HepG2 (cell line): Measurements from ENCODE around the gene FTSJ1. TPM values are rescaled to one million over a fixed set of nuclear protein-coding genes. Genes with fewer than 3 reads are reported as not detected.

Experiments used
- AFF4 ChIP-seq: sonication (generic); formaldehyde crosslinking; IDR thresholded peaks from 2 replicates; pipeline ENCODE4 v1.4.0; 2020; ENCODE audit warnings: missing genetic modification reagents
- ATAD3A ChIP-seq: sonication (generic); formaldehyde crosslinking; IDR thresholded peaks from 2 replicates; pipeline ENCODE4 v1.4.0; 2020; ENCODE audit warnings: missing genetic modification reagents
- DNMT3B ChIP-seq: conservative IDR thresholded peaks from 2 replicates; pipeline ENCODE4 v1.6.1; 2016; ENCODE audit warnings: missing biosample characterization, control low read depth
- GLI4 ChIP-seq: sonication (generic); formaldehyde crosslinking; IDR thresholded peaks from 2 replicates; pipeline ENCODE4 v1.5.1; 2020; ENCODE audit warnings: missing genetic modification reagents, mild to moderate bottlenecking, moderate library complexity, borderline replicate concordance
- HOXA9 ChIP-seq: sonication (generic); formaldehyde crosslinking; IDR thresholded peaks from 2 replicates; pipeline ENCODE4 v1.8.1; 2022; ENCODE audit warnings: missing genetic modification reagents, mild to moderate bottlenecking, moderate library complexity, borderline replicate concordance
- MAZ ChIP-seq, 2 experiments: sonication (generic) in 1 of 2; formaldehyde crosslinking in 1 of 2; IDR thresholded peaks; 2 replicates each; pipeline versions ENCODE4 v1.5.0 to v1.6.1; 2012 to 2020; ENCODE audit warnings: low read depth in 2 of 2, mild to moderate bottlenecking in 2 of 2, borderline replicate concordance in 1 of 2, improper control_type of control experiment in 1 of 2, low read length in 1 of 2, missing genetic modification reagents in 1 of 2, moderate library complexity in 1 of 2
- NFE2 ChIP-seq: sonication (generic); formaldehyde crosslinking; IDR thresholded peaks from 2 replicates; pipeline ENCODE4 v1.4.0; 2020; ENCODE audit warnings: missing genetic modification reagents
- RCOR2 ChIP-seq: IDR thresholded peaks from 2 replicates; pipeline ENCODE4 v1.6.1; 2016; ENCODE audit warnings: missing biosample characterization, missing genetic modification reagents
- THRA ChIP-seq: sonication (generic); formaldehyde crosslinking; IDR thresholded peaks from 2 replicates; pipeline ENCODE4 v1.4.0; 2020; ENCODE audit warnings: missing genetic modification reagents, borderline replicate concordance
- ZFP90 ChIP-seq: sonication (generic); formaldehyde crosslinking; IDR thresholded peaks from 2 replicates; pipeline ENCODE4 v1.8.0; 2022; ENCODE audit warnings: missing genetic modification reagents, mild to moderate bottlenecking, inconsistent platforms, borderline replicate concordance
- ZFYVE20 ChIP-seq: sonication (generic); formaldehyde crosslinking; IDR thresholded peaks from 2 replicates; pipeline ENCODE4 v1.8.0; 2023; ENCODE audit warnings: low read depth, mild to moderate bottlenecking, moderate library complexity, missing genetic modification reagents, borderline replicate concordance
- ZNF18 ChIP-seq: sonication (generic); formaldehyde crosslinking; IDR thresholded peaks from 2 replicates; pipeline ENCODE4 v1.8.0; 2022; ENCODE audit warnings: mild to moderate bottlenecking, missing genetic modification reagents; ENCODE audit not compliant: insufficient replicate concordance
- ZNF350 ChIP-seq: sonication (generic); formaldehyde crosslinking; IDR thresholded peaks from 2 replicates; pipeline ENCODE4 v1.4.0; 2020; ENCODE audit warnings: mild to moderate bottlenecking, low read depth, missing genetic modification reagents, borderline replicate concordance
- ZNF562 ChIP-seq: sonication (generic); formaldehyde crosslinking; IDR thresholded peaks from 2 replicates; pipeline ENCODE4 v1.8.0; 2022; ENCODE audit warnings: missing genetic modification reagents, borderline replicate concordance
- ZNF703 ChIP-seq: sonication (generic); formaldehyde crosslinking; IDR thresholded peaks from 2 replicates; pipeline ENCODE4 v1.5.1; 2020; ENCODE audit warnings: missing genetic modification reagents, mild to moderate bottlenecking, moderate library complexity, borderline replicate concordance
- ZNF777 ChIP-seq: sonication (generic); formaldehyde crosslinking; IDR thresholded peaks from 2 replicates; pipeline ENCODE4 v1.4.0; 2020; ENCODE audit warnings: missing genetic modification reagents
- polyA plus RNA-seq, 8 experiments: library from polyadenylated mRNA; depleted of rRNA in 3 of 8; stranded (reverse) in 7 of 8; unstranded in 1 of 8; fragments of >200 nt; fragmentation: Illumina TruSeq in 4 of 8; extraction: Trizol in 4 of 8; gene quantifications; 2 replicates each; pipeline versions ENCODE4 v1.2.1 to v1.2.3, GENCODE V29; 2011 to 2016; ENCODE audit warnings: low read depth in 4 of 8, missing spikeins in 1 of 8, mixed read lengths in 1 of 8; ENCODE audit not compliant: insufficient read depth in 1 of 8
- total RNA-seq, 5 experiments: library from RNA; depleted of rRNA; stranded (reverse); fragments of >200 nt; fragmentation: Illumina TruSeq; extraction: Trizol; gene quantifications; 2 replicates each; pipeline ENCODE4 v1.2.3, GENCODE V29; 2016; ENCODE audit warnings: low read depth in 1 of 5
- TF ChIP-seq, protein P1 (sequence below): sonication (generic); formaldehyde crosslinking; IDR thresholded peaks from 2 replicates; pipeline ENCODE4 v1.4.0; 2020; ENCODE audit warnings: missing genetic modification reagents

FTSJ1 gene
- total and polyA plus RNA-seq, 2 of the 13 experiments (the other 11 are each of a cell fraction or from before 2014, with no cell fraction given): 30.3 to 37.9 TPM

DNA sequence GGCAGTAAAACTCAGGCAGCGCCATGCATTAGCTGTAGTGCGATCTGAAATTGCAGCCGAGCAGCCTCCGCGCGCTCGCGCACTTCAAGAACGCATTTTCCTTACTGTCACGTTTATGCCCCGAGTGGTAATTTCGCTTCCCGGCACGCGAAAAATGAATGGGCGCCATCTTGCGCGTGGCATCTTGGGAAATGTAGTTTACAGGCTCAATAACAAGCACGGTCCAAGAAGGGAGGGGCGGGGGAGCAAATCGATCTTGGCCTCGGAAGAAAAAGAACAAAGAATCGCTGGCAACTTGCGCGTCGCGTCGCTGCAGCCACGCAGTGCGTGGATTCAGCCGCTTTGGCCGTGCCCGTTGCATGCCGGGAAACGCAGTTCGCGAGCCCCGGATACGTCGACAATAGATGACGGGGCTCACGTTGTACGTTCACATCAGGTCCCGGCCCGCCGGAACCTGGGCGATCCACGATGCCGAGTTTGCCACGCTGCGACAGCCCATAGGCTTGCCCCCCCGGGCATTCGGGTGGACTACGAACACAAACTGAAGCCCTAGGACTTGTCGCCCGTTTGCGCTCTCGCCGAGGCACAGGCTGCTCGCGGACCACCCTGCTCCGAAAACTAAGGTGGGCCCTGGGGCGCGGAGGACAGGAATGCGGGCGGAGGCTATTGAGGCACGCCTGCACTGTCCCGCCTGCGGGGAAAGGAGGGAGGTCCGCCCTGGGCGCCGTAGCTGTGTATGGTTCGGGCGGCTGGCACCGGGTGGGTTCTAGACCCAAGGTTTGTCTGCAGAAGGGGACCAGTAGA is at the start of gene FTSJ1 (continued):
- TF ChIP-seq ZNF18 (CRISPR knock-in tag) (peak; percentile 44), ZNF350 (peak; percentile 56; the same call in 1 of the 2 replicates), ZNF703 (CRISPR knock-in tag) (no peak), RCOR2 (CRISPR knock-in tag) (no peak), ZFP90 (CRISPR knock-in tag) (peak; percentile 76; the same call in 1 of the 2 replicates), HOXA9 (0 out of 2 replicates have a peak, but pooled peaks have one; percentile 43), ZNF562 (no peak), AFF4 (no peak), GLI4 (CRISPR knock-in tag) (no peak), ZFYVE20 (no peak), NFE2 (CRISPR knock-in tag) (no peak), ZNF777 (peak; percentile 70), THRA (CRISPR knock-in tag) (no peak), ATAD3A (no peak), MAZ (IDR thresholded peaks at IDR 0.05; ENCODE audit: borderline replicate concordance, low read depth, low read length) (no peak), MAZ (CRISPR knock-in tag; IDR thresholded peaks at IDR 0.05; ENCODE audit: low read depth) (peak; percentile 74; the same call in 1 of the 2 replicates), DNMT3B (CRISPR knock-in tag) (no peak)
- TF ChIP-seq, protein P1, sequence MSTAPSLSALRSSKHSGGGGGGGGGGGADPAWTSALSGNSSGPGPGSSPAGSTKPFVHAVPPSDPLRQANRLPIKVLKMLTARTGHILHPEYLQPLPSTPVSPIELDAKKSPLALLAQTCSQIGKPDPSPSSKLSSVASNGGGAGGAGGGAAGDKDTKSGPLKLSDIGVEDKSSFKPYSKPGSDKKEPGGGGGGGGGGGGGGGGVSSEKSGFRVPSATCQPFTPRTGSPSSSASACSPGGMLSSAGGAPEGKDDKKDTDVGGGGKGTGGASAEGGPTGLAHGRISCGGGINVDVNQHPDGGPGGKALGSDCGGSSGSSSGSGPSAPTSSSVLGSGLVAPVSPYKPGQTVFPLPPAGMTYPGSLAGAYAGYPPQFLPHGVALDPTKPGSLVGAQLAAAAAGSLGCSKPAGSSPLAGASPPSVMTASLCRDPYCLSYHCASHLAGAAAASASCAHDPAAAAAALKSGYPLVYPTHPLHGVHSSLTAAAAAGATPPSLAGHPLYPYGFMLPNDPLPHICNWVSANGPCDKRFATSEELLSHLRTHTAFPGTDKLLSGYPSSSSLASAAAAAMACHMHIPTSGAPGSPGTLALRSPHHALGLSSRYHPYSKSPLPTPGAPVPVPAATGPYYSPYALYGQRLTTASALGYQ: 0 out of 2 replicates have a peak, but pooled peaks have one; percentile 34
